Activated naive CD8-positive, alpha-beta T cell treated with anti-CD3 and anti-CD28 coated beads for 36 hours (primary cell): ENCODE results near the gene PDZRN3. TPM values are rescaled to one million over a fixed set of nuclear protein-coding genes. Genes with fewer than 3 reads are reported as not detected.

Experiments used
- DNase-seq: peaks from one replicate; pipeline ENCODE4 v3.0.0; 2021
- H3K27ac Mint-ChIP-seq: one replicate; pipeline ENCODE4 v1.8.0; 2022; ENCODE audit warnings: mild to moderate bottlenecking, moderate library complexity, mixed read lengths
- H3K27me3 Mint-ChIP-seq: one replicate; pipeline ENCODE4 v1.8.0; 2022; ENCODE audit warnings: mild to moderate bottlenecking, mixed read lengths
- H3K36me3 Mint-ChIP-seq: one replicate; pipeline ENCODE4 v1.8.0; 2021; ENCODE audit warnings: mild to moderate bottlenecking, mixed read lengths
- H3K4me1 Mint-ChIP-seq: one replicate; pipeline ENCODE4 v1.8.0; 2021; ENCODE audit warnings: mixed read lengths
- H3K4me3 Mint-ChIP-seq: one replicate; pipeline ENCODE4 v1.8.0; 2022; ENCODE audit warnings: mild to moderate bottlenecking, moderate library complexity, mixed read lengths
- H3K9me3 Mint-ChIP-seq: one replicate; pipeline ENCODE4 v1.8.0; 2022; ENCODE audit warnings: mixed read lengths
- total RNA-seq, 2 experiments: library from RNA; stranded (reverse); gene quantifications; one replicate each; pipeline ENCODE4 v1.2.3, GENCODE V29; 2021

Gene PDZRN3
- total RNA-seq, 2 experiments from 2014 or later = not detected

DNA sequence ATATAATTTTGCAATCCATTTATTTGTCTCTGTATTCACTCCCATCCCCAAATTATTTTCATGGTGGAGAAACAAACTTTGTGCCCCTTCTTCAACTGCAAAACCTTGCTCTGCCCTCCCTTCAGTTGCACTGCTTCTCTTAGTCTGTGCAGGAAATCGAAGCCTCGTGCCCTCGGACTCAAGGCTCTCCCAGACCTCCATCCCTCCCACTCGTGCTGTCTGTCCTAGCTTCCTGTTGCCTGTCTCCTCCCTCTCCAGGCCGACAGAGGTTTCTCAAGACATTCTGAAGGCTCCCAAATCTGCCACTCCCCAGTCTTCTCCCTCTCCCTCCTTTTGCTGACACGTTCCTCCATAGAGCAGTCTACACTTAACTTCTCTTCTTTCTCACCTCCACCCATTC is 177.6 kb downstream of the PDZRN3 start:
- H3K27me3 Mint-ChIP-seq = peaks cover 3% of the 10 kb centered on the region
- no peak overlapping the region for H3K27ac Mint-ChIP-seq
- H3K4me1 Mint-ChIP-seq = no peaks in the 10 kb centered on the region
- no peak for DNase-seq
- H3K36me3 Mint-ChIP-seq = no peaks in the 10 kb centered on the region
- H3K9me3 Mint-ChIP-seq = no peaks in the 10 kb centered on the region
- no peak overlapping the region for H3K4me3 Mint-ChIP-seq

DNA sequence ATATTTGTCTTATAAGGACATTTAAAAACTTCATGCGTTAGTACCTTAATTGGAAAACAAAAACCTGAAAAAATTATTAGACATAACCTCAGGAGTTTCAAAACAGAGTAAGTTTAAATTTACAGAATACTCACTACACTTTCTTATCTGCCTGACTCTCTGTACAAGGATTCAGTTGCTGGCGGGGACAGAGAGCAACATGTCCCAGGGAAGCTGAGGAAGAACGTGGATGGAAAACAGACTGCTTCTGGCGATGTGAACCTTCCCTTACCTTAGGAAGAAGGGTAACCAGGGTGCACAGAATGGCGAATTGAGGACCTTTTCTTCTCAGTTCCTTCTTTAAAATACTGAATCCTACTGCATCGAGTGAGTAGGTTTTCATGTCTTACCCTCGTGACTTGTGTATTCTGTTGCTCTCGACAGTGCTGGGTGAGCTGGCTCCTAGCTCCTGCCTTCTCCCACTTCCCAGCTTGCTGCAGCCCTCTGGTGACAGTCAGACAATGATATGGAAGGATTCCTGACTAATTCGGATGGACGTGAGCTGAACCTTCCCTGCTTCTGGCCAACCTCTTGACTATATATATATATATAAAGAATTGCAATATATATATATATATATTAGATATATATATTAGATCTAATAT is 178.2 kb downstream of the PDZRN3 start:
- peaks cover 3% of the 10 kb centered on the region for H3K27me3 Mint-ChIP-seq
- no peaks in the 10 kb centered on the region for H3K36me3 Mint-ChIP-seq
- DNase-seq = no peak
- no peaks in the 10 kb centered on the region for H3K9me3 Mint-ChIP-seq
- no peaks in the 10 kb centered on the region for H3K4me1 Mint-ChIP-seq
- H3K27ac Mint-ChIP-seq = no peak overlapping the region
- H3K4me3 Mint-ChIP-seq = no peak overlapping the region

DNA sequence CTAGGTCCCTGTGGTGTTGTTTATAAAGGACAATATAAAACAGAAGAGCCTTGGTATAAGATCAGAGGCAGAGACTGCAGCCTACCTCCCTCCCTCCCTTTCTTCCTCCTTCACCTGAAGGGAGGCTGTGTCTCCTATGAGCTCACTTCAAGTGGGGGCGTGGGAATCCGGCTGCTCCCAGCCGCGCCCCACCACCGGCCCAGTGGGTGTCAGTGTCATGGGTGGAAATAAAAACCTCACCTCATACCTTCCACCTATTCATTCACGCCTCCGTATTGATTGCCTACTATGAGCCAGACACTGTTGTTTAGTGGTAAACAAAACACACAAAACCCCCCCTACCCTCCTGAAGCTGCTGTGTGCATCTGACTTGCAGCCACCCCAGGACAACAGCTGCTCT is 181.9 kb downstream of the PDZRN3 start:
- H3K27ac Mint-ChIP-seq = no peak overlapping the region
- H3K9me3 Mint-ChIP-seq = no peaks in the 10 kb centered on the region
- no peaks in the 10 kb centered on the region for H3K27me3 Mint-ChIP-seq
- no peaks in the 10 kb centered on the region for H3K4me1 Mint-ChIP-seq
- DNase-seq = no peak
- no peak overlapping the region for H3K4me3 Mint-ChIP-seq
- H3K36me3 Mint-ChIP-seq = no peaks in the 10 kb centered on the region

GRCh38 chr3:73442152-73442551 is 182.6 kb downstream of the PDZRN3 start:
- DNase-seq = no peak
- H3K36me3 Mint-ChIP-seq = no peaks in the 10 kb centered on the region
- no peaks in the 10 kb centered on the region for H3K4me1 Mint-ChIP-seq
- H3K27ac Mint-ChIP-seq = no peak overlapping the region
- no peaks in the 10 kb centered on the region for H3K9me3 Mint-ChIP-seq
- no peak overlapping the region for H3K4me3 Mint-ChIP-seq
- H3K27me3 Mint-ChIP-seq = no peaks in the 10 kb centered on the region

DNA sequence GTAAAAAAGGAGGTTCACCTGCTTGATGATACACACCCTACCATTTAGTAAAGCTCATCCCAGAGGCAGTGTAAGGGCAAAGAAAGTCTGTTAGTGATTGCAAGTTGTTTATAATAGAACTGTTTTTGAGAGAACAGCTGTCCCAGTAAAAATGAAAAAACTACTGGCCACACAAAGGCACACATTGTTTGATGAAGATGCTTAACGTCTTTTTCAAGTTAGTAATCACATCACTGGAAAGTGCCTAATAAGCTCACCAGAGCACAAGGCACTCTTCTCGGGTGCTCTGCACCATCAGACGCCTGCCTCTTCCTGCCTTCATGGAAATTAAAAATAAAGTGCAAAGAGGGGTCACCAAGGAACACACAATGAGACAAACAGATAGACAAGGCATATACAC is 186.9 kb downstream of the PDZRN3 start:
- no peak for DNase-seq
- Mint-ChIP-seq H3K4me1 (no peaks in the 10 kb centered on the region), H3K9me3 (no peaks in the 10 kb centered on the region), H3K4me3 (no peak overlapping the region), H3K27ac (no peak overlapping the region), H3K27me3 (peaks cover 5% of the 10 kb centered on the region), H3K36me3 (no peaks in the 10 kb centered on the region)

DNA sequence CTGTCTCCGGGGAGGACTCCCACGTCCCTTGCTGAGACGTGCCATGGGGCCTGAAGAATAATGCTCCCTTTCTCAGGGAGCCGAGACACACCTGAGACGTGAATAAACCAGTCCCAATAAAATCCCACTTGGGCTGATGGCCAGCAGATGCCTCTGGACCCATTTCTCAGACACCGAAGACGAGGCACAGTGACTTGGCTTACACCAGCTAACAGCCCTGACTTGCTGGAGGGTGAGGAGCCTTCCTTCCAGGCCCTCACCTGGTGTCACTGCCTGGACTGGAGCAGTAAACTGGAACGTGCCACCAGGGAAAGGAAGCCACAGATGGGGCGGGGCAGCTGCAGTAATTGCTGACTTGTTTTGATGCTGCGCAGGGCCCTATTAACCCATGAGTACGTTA is 189.7 kb downstream of the PDZRN3 start:
- no peak overlapping the region for H3K27ac Mint-ChIP-seq
- no peaks in the 10 kb centered on the region for H3K9me3 Mint-ChIP-seq
- H3K4me1 Mint-ChIP-seq = no peaks in the 10 kb centered on the region
- H3K36me3 Mint-ChIP-seq = no peaks in the 10 kb centered on the region
- no peak for DNase-seq
- H3K27me3 Mint-ChIP-seq = peaks cover 9% of the 10 kb centered on the region
- H3K4me3 Mint-ChIP-seq = no peak overlapping the region

DNA sequence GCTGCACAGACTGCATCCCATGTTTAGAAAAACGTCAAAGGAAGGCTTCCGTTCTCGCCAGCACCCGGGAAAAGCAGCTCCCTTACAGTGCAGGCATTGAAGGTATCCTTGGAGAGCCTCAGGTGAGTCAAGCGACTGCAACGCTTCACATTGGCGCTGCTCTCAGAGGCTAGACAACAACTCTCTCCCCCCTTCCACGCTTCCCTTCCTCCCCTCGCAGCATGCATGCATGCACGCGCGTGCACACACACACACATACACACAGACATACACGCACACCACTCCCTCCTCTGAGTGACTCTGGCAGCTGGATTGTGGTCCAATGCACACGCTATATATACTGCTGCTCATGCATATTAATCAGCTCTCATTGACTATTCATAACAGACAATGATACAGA is 191.1 kb downstream of the PDZRN3 start:
- H3K27me3 Mint-ChIP-seq = peaks cover 9% of the 10 kb centered on the region

GRCh38 chr3:73433079-73433478 is 191.7 kb downstream of the PDZRN3 start:
- no peak overlapping the region for H3K4me3 Mint-ChIP-seq
- no peaks in the 10 kb centered on the region for H3K36me3 Mint-ChIP-seq
- no peaks in the 10 kb centered on the region for H3K4me1 Mint-ChIP-seq
- no peak for DNase-seq
- no peaks in the 10 kb centered on the region for H3K9me3 Mint-ChIP-seq
- H3K27ac Mint-ChIP-seq = no peak overlapping the region
- peaks cover 9% of the 10 kb centered on the region for H3K27me3 Mint-ChIP-seq

More for the DNA sequence above, 191.1 kb downstream of the PDZRN3 start:
- no peak for DNase-seq
- no peak overlapping the region for H3K4me3 Mint-ChIP-seq
- no peak overlapping the region for H3K27ac Mint-ChIP-seq
- H3K9me3 Mint-ChIP-seq = no peaks in the 10 kb centered on the region
- no peaks in the 10 kb centered on the region for H3K36me3 Mint-ChIP-seq
- no peaks in the 10 kb centered on the region for H3K4me1 Mint-ChIP-seq

DNA sequence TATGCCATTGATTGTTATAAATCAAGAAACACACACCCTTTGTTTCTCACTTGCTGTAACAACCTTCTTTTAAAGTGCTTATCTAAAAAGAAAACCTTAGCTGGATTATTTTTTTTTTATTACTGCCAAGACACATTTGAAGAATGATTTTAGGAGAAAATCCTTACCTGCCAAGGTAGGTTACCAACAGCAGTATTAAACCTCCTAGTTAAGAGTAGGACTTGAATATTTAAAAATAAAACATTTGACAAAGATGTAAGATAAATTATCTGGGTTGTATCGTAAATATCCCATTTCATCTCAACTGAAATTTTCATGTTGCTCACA is 192.1 kb downstream of the PDZRN3 start:
- Mint-ChIP-seq H3K9me3 (no peaks in the 10 kb centered on the region), H3K4me3 (no peak overlapping the region), H3K36me3 (no peaks in the 10 kb centered on the region), H3K4me1 (no peaks in the 10 kb centered on the region), H3K27me3 (peaks cover 9% of the 10 kb centered on the region), H3K27ac (no peak overlapping the region)
- no peak for DNase-seq

GRCh38 chr3:73432023-73432705 is 192.6 kb downstream of the PDZRN3 start:
- no peak for DNase-seq
- H3K27me3 Mint-ChIP-seq = peaks cover 9% of the 10 kb centered on the region
- H3K9me3 Mint-ChIP-seq = no peaks in the 10 kb centered on the region
- H3K4me3 Mint-ChIP-seq = no peak overlapping the region
- no peaks in the 10 kb centered on the region for H3K4me1 Mint-ChIP-seq
- H3K36me3 Mint-ChIP-seq = no peaks in the 10 kb centered on the region
- H3K27ac Mint-ChIP-seq = no peak overlapping the region

- H3K4me3 Mint-ChIP-seq = no peak overlapping the region
- H3K27me3 Mint-ChIP-seq = peaks cover 9% of the 10 kb centered on the region
- DNase-seq = no peak
- H3K36me3 Mint-ChIP-seq = no peaks in the 10 kb centered on the region
- no peak overlapping the region for H3K27ac Mint-ChIP-seq
- H3K4me1 Mint-ChIP-seq = no peaks in the 10 kb centered on the region
- H3K9me3 Mint-ChIP-seq = no peaks in the 10 kb centered on the region
These were observed 193.4 kb downstream of the PDZRN3 start for GRCh38 chr3:73431183-73431900.

DNA sequence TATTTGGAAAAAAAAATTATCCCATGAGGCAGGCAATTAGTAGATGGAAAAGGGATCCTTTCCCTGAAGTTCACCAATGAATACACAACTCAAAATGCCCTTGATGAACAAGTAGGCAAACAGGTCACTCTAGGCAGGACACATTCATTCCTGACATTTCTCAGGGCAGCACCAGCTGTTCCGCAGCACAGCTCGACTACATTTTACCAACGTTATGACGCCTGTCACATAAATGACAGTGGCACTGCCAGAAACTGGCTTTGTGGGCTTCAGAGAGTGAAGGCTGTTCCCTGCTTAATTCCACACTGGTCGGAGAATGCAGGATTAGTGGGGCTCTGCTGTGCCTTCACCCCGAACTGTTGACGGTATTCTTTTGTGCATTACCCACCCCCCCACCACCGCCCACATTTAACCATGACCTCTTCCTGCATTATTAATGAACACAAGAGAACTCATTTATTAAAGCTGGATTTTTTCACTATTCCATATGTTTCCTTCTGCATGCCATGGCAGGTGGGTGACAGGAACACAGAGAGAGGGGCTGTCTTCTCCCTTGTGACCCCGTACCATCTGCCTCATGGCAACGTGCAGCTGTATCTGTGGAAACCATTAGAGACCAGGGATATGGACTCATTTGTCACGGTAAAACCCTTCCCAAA is 197.6 kb downstream of the PDZRN3 start:
- H3K4me1 Mint-ChIP-seq = no peaks in the 10 kb centered on the region
- H3K4me3 Mint-ChIP-seq = no peak overlapping the region

GRCh38 chr3:73426606-73427005 is 198.1 kb downstream of the PDZRN3 start:
- H3K9me3 Mint-ChIP-seq = peaks cover 3% of the 10 kb centered on the region
- peaks cover 3% of the 10 kb centered on the region for H3K27me3 Mint-ChIP-seq
- no peak overlapping the region for H3K4me3 Mint-ChIP-seq
- no peaks in the 10 kb centered on the region for H3K4me1 Mint-ChIP-seq
- no peak for DNase-seq
- H3K36me3 Mint-ChIP-seq = no peaks in the 10 kb centered on the region
- H3K27ac Mint-ChIP-seq = no peak overlapping the region

More for the DNA sequence above, 197.6 kb downstream of the PDZRN3 start:
- peaks cover under 1% of the 10 kb centered on the region for H3K9me3 Mint-ChIP-seq
- no peaks in the 10 kb centered on the region for H3K36me3 Mint-ChIP-seq
- H3K27ac Mint-ChIP-seq = no peak overlapping the region
- DNase-seq = no peak
- peaks cover 5% of the 10 kb centered on the region for H3K27me3 Mint-ChIP-seq

DNA sequence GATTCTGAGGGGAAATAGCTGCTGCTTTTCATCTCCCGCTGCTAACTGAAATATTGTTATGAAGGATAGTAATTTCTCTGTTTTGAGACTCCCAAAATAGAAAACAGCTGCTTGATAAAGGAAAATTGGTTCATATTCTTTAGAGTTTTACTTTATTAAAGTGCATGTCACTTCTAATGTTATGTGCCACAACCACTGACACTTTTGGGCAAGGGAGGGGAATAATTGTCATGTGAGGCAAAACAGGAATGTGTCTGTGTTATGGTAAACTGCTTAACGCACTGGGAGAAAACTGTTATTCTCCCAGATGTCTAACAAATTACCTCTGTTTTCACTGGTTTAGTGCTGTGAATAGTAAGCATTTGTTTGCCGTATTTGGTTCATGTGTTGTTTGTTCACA is 201.6 kb downstream of the PDZRN3 start:
- Mint-ChIP-seq H3K27me3 (peaks cover 14% of the 10 kb centered on the region), H3K9me3 (peaks cover 3% of the 10 kb centered on the region), H3K4me1 (no peaks in the 10 kb centered on the region), H3K27ac (no peak overlapping the region), H3K4me3 (no peak overlapping the region), H3K36me3 (no peaks in the 10 kb centered on the region)
- no peak for DNase-seq

GRCh38 chr3:73422571-73422970 is 202.2 kb downstream of the PDZRN3 start:
- no peak overlapping the region for H3K27ac Mint-ChIP-seq
- no peak overlapping the region for H3K4me3 Mint-ChIP-seq
- H3K36me3 Mint-ChIP-seq = no peaks in the 10 kb centered on the region
- peaks cover 3% of the 10 kb centered on the region for H3K9me3 Mint-ChIP-seq
- H3K4me1 Mint-ChIP-seq = no peaks in the 10 kb centered on the region
- H3K27me3 Mint-ChIP-seq = peaks cover 14% of the 10 kb centered on the region
- DNase-seq = no peak
